ENCODE data around the gene SNPH.
A peak's percentile ranks its signal among the peaks of the same experiment; 100 is the strongest.

The SNPH gene

GRCh38 chr20:1306316-1307135, 40.4 kb downstream of the SNPH start:
- no peak for DNase-seq (ENCODE audit: low read depth)

- DNase-seq (ENCODE audit: low read depth), result no peak
These were observed 41.1 kb downstream of the SNPH start for GRCh38 chr20:1307171-1307570.

GRCh38 chr20:1307571-1307971, 41.5 kb downstream of the SNPH start:
- no peak for DNase-seq (ENCODE audit: low read depth)

- DNase-seq (ENCODE audit: low read depth), result no peak
These were observed 42.1 kb downstream of the SNPH start for GRCh38 chr20:1308067-1308701.

- no peak for DNase-seq (ENCODE audit: low read depth)
These were observed 42.6 kb downstream of the SNPH start for GRCh38 chr20:1308702-1309095.

GRCh38 chr20:1309439-1309847, 43.3 kb downstream of the SNPH start:
- DNase-seq (ENCODE audit: low read depth), result no peak

GRCh38 chr20:1310071-1310470, 44.0 kb downstream of the SNPH start:
- DNase-seq (ENCODE audit: low read depth), result no peak

GRCh38 chr20:1310506-1311190, 44.6 kb downstream of the SNPH start:
- DNase-seq (ENCODE audit: low read depth), result no peak

GRCh38 chr20:1312308-1312707, 46.2 kb downstream of the SNPH start:
- no peak for DNase-seq (ENCODE audit: low read depth)

- no peak for DNase-seq (ENCODE audit: low read depth)
These were observed 46.8 kb downstream of the SNPH start for GRCh38 chr20:1312904-1313235.

GRCh38 chr20:1313236-1313964, 47.3 kb downstream of the SNPH start:
- DNase-seq (ENCODE audit: low read depth), result peak; percentile 42

GRCh38 chr20:1315804-1316203, 49.7 kb downstream of the SNPH start:
- no peak for DNase-seq (ENCODE audit: low read depth)

GRCh38 chr20:1317545-1318255, 51.6 kb downstream of the SNPH start:
- no peak for DNase-seq (ENCODE audit: low read depth)

GRCh38 chr20:1319051-1319450, 53.0 kb downstream of the SNPH start:
- no peak for DNase-seq (ENCODE audit: low read depth)

- no peak for DNase-seq (ENCODE audit: low read depth)
These were observed 53.4 kb downstream of the SNPH start for GRCh38 chr20:1319462-1319861.

GRCh38 chr20:1320016-1320415, 53.9 kb downstream of the SNPH start:
- no peak for DNase-seq (ENCODE audit: low read depth)

- no peak for DNase-seq (ENCODE audit: low read depth)
These were observed 55.0 kb downstream of the SNPH start for GRCh38 chr20:1320902-1321653.

GRCh38 chr20:1321654-1321939, 55.5 kb downstream of the SNPH start:
- DNase-seq (ENCODE audit: low read depth), result no peak

- no peak for DNase-seq (ENCODE audit: low read depth)
These were observed 56.6 kb downstream of the SNPH start for GRCh38 chr20:1322511-1323245.

GRCh38 chr20:1323256-1323655, 57.2 kb downstream of the SNPH start:
- no peak for DNase-seq (ENCODE audit: low read depth)

Data from activated T-helper 1 cell treated with Interleukin-2 at 50 U/mL for 16 hours (primary cell).